NCI-H345 treated with DMSO at 0.1 percent for 48 hours (cell line): ENCODE measurements around the gene ADGRF3.
"Not testable (repeated sequence)": the region's sequence is repeated elsewhere in the genome, so short reads cannot be mapped to it uniquely, and the experiment has no call there.

Experiments
- DNase-seq: peaks from one replicate; lab custom pipeline; 2025; ENCODE audit not compliant: unreplicated experiment; lab: John Stamatoyannopoulos, UW

Gene ADGRF3

DNA sequence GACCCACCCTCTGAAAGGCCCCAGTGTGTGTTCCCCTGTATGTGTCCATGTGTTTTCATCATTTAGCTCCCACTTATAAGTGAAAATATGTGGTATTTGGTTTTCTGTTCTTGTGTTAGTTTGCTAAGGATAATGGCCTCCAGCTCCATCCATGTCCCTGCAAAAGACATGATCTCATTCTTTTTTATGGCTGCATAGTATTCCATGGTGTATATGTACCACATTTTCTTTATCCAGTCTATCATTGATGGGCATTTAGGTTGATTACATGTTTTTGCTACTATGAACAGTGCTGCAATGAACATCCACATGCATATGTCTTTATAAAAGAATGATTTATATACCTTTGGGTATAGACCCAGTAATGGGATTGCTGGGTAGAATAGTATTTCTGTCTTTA, 22.1 kb downstream of the ADGRF3 start:
- DNase-seq, result not testable (repeated sequence)

GRCh38 chr2:26318950-26319349, 27.6 kb downstream of the ADGRF3 start:
- no peak for DNase-seq

GRCh38 chr2:26317377-26318105, 29.0 kb downstream of the ADGRF3 start:
- DNase-seq, result no peak

GRCh38 chr2:26316845-26317244, 29.7 kb downstream of the ADGRF3 start:
- no peak for DNase-seq

DNA sequence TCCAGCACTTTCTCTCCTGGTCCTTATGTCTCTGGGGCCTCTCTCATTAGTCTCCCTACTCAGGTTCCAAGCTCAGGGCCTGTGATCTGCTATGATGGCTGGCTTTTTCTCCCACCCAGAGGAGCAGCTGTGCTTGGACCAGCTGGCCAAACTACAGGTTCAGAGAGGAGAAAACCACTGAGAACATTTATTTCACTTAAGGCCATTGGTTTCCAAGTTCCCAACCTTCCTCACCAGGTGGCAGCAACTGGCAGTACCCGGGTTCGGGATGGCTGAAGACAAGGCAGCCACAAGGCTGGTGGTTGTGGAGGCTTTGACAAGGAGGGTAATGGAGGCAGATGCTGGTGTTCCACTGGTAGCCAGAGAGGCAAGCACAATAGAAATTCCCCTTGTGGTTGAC, 30.5 kb downstream of the ADGRF3 start:
- no peak for DNase-seq

DNA sequence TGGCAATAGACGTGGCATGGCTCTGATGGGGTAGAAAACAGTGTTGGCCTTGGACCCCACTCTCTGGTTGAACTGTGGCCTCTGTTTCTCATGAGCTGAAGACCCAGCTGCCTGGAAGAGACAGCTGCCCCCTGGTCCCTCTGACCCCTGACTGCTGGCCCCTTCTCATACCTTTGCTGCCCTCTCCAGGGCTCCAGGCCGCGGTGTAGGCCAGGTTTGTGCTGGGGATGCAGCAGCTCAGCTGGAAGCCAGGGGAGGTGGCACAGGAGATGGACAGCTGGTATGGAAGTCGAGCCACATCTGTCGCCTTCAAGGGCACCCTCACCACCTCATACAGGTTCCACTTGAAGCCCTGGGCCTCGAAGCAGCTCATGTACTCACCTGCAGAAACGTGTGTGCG, 32.3 kb downstream of the ADGRF3 start:
- no peak for DNase-seq

- DNase-seq, result no peak
Observed at GRCh38 chr2:26313446-26313845, 33.1 kb downstream of the ADGRF3 start.

DNA sequence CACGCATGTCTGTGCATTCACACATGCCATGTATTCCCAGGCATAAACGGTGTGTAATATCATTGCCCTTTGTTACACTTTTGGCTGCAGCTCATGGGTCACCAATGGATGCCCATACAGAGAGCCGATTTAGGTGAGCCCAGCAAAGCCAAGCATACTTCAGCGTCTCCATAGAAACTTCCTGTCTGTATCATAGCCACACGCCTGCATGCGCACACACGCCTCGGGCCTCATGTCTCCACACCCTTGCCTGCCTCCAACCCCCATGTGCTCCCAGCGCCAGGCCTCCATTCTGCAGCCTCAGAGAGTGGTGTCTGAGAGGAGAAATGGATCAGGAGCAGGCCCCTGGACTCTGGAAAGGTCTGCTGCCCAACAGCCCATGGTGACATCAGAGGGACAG, 34.1 kb downstream of the ADGRF3 start:
- no peak for DNase-seq

GRCh38 chr2:26309921-26310320, 36.7 kb downstream of the ADGRF3 start:
- no peak for DNase-seq

DNA sequence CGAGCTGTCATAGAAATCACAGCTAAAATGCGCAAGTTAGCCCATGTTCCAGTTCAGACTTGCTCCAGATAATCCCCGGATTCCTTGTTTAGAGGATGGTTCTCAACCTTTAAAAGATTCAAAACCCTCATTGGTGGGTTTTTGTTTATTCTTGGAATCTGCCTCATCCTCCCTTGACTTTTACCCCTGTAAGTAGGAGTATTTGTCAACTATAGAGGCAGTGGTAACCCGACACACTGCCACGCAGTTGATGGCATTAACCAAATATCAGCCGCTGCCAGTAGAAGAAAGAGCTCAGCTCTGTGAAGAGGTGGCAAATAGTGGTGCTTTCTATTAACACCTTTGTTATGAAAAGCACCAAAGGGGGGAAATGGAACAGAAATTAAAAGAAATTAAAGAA, 41.0 kb downstream of the ADGRF3 start:
- DNase-seq, result no peak

DNA sequence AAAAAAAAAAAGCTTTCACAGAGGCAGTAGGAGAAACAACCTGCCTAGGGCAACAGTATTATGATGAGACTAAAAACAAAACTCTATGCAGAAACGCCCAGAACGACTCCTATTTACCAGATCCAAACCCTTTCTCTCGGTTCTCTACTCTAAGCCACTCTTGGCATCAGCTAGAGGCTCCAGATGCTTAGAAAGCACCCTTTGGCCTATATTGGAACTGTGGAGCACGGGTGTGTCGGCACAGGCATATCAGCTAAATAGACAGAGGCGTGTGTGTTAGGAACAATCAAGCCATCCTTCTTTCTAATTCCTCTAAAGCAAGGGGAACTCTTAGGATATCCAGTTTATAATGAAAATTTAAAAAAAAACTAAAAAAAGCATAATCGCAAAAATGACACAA, 41.5 kb downstream of the ADGRF3 start:
- DNase-seq, result not testable (repeated sequence)

DNA sequence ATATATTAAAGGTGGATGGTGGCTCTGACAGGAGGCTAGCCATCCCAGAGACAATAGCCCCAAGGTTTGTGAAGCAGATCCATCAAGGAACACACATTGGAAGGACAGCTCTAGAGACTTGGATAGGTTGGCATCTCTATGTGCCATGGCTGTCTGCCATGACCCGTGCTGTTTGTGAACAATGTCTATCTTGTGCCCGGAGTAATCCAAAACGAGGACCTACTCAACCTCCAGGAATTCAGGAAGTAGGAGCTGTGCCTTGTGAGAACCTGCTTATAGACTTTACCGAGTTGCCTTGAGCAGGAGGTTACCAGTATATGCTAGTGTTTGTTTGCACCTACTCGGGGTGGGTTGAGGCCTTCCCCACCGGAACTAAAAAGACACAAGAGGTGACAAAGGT, 43.7 kb downstream of the ADGRF3 start:
- DNase-seq, result no peak

GRCh38 chr2:26300234-26300925, 46.2 kb downstream of the ADGRF3 start:
- no peak for DNase-seq

DNA sequence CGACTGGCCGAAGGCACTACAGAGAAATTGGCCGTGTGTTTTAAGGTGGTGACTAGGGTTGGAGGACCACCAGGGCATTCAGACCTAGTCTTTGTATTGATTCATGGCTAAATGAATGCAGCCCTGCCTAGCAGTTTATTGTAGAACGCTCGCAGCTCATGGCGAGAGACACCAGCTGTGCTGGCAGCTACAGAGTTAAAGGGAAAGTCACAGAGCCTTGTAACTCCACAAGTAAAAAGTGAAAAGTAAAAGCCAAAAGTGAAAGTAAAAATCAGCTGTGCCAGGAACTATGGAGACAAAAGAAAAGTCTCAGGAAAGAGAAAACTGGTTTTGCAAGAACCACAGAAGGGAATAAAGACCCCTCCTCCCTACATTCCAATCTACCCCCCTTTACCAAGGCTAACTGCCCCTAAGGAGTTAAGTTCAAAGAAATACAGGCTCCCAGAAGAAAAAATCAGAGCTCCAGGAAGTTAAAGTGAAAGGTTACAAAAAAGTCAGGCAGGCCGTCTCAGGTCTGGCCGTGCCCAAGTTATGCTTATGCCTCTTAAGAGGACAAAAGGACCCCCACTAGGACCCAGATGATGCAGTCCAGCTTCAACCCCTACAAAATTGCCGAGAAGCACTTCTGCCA, 47.0 kb downstream of the ADGRF3 start:
- no peak for DNase-seq

- DNase-seq, result no peak
Observed at GRCh38 chr2:26298638-26299393, 47.8 kb downstream of the ADGRF3 start.

DNA sequence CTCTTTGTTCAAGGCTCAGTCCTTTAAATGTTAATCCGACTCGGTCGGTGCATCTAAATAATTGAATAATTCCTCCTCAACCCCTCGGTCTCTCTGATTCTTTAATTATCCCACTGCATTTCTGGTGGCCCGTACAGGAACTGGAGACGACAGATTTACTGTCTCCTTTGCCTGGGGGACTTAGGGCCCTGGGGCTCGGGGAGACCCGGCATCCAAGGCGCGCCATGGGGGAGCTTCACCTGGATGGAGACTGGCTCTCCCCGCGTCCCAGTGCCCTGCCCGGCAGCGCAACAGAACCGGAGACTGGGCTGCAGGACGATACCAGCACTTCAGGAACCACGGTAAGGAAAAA, 48.3 kb downstream of the ADGRF3 start:
- no peak for DNase-seq

- DNase-seq, result no peak
Observed at GRCh38 chr2:26297061-26297460, 49.5 kb downstream of the ADGRF3 start.

- DNase-seq, result no peak
Observed at GRCh38 chr2:26295511-26295910, 51.1 kb downstream of the ADGRF3 start.

DNA sequence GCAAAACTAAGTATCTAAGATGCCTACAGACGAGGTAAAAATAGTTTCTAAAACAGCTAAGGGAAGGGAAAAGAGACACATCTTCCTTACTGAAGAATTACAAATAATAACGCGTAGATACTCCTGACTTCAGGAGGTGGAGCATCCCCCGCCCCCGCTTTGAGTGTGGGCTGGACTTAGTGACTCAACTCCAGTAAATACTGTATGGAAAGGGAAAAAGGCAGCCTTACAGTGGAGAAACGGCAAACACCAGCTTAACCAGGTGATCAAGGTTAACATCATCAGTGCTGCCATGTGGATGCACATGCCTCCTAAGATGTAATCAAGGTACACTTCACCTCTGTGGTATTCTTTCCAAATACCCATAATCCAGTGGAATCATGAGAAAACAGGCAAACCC, 53.9 kb downstream of the ADGRF3 start:
- DNase-seq, result no peak

- DNase-seq, result no peak
Observed at GRCh38 chr2:26290001-26290400, 56.6 kb downstream of the ADGRF3 start.

GRCh38 chr2:26285931-26286330, 60.7 kb downstream of the ADGRF3 start:
- no peak for DNase-seq

DNA sequence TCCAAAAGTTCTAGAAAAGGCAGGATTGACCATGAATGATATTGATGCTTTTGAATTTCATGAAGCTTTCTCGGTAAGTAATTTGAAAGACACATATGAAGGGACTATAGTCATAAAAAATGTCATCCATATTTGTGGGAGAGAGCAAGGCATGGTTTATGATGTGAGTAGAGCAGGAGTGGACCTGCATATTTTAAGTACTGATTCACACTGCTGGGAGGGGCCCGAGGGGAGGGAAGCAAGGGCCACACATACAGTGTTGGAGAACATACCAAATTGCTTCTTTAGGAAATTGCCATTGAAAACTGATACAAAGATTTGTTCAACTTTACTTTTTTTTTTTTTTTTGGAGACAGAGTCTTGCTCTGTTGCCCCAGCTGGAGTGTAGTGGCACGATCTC, 62.5 kb downstream of the ADGRF3 start:
- no peak for DNase-seq
